ENCODE measurements around the gene KCTD12. TPM values are rescaled to one million over a fixed set of nuclear protein-coding genes. Genes with fewer than 3 reads are reported as not detected.

KCTD12 gene
- total and polyA plus RNA-seq, 9 donors, result 94.2 to 320 (median 217) TPM

DNA sequence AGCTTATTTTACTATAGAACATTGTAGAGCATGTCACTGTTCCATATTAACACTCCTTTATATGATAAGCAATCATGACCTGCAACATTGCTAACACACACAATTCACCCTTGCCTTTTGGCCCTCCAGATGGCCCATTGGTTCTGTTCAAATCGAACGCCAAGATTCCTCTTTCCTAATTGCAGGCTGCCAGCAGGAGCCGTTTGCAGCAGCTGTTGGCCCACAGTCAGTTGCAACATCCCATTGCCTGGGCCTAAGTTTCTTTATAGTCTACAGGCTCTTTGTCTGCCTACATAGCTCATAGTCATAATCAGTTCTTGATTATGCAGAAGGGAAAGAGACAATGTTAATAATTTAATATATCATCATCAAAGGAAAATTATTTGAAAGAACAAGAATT, 37.6 kb downstream of the KCTD12 start:
- Histone ChIP-seq H3K36me3 (ENCODE audit: control insufficient read depth, insufficient read depth, low read length) (no peaks in the 10 kb centered on the region), H3K4me1 (ENCODE audit: control insufficient read depth, insufficient read depth, low read length) (no peaks in the 10 kb centered on the region), H3K27ac (ENCODE audit: low read length) (no peak overlapping the region), H3K27me3 (ENCODE audit: control insufficient read depth, insufficient read depth, low read length) (no peaks in the 10 kb centered on the region), H3K9me3 (replicated peaks; ENCODE audit: control insufficient read depth, low read depth, low read length) (no peaks in the 10 kb centered on the region), H3K4me3 (ENCODE audit: low read length) (no peak overlapping the region)
- WGBS (ENCODE audit: insufficient coverage), result 25% methylated on average over 2 of the region's 3 CpGs
- peak; percentile 47 for DNase-seq

DNA sequence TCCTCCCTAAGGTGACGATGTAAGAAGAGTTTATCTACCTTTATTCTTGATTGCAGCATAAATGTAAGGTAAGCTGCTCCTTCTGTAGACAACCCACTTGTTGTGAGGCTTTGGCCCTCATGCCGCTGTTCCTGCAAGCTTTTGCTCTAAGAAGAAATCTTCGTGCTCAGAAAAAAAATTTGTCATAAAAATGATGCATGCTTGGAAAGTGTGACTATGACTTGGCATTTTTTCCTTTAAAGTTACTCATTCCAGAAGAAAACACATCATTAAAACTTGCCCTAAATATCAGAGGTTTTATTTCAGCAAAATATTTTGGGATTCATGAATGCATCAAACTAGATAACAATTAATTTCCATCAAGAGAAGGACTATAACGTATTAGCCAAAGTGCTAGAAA, 39.8 kb downstream of the KCTD12 start:
- no peak overlapping the region for H3K27ac ChIP-seq (ENCODE audit: low read length)
- H3K4me1 ChIP-seq (ENCODE audit: control insufficient read depth, insufficient read depth, low read length), result no peaks in the 10 kb centered on the region
- no peaks in the 10 kb centered on the region for H3K27me3 ChIP-seq (ENCODE audit: control insufficient read depth, insufficient read depth, low read length)
- H3K4me3 ChIP-seq (ENCODE audit: low read length), result no peak overlapping the region
- no peaks in the 10 kb centered on the region for H3K9me3 ChIP-seq (replicated peaks; ENCODE audit: control insufficient read depth, low read depth, low read length)
- H3K36me3 ChIP-seq (ENCODE audit: control insufficient read depth, insufficient read depth, low read length), result no peaks in the 10 kb centered on the region
- WGBS (ENCODE audit: insufficient coverage), result no CpG with 5 or more reads among the region's 4 CpGs
- no peak for DNase-seq

DNA sequence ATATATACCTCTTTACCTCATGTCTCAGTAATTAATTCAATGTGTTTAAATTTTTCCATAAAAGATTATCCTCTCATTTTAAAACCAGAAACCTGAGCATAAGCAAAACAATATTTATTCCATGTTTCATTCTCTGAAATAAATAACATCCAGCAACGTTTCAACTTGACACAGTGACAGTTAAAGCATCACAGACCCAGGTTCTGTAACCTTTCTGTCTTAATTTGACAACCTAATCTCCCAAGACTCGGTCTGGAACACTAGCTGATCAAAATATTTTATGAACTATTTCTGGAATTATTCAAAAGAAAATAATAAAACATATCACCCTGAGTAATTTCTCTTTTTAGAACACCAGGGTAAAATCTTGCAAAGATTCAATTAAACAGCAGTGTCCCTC, 40.3 kb downstream of the KCTD12 start:
- no peak overlapping the region for H3K4me3 ChIP-seq (ENCODE audit: low read length)
- no CpG with 5 or more reads among the region's 2 CpGs for WGBS (ENCODE audit: insufficient coverage)
- no peak for DNase-seq

DNA sequence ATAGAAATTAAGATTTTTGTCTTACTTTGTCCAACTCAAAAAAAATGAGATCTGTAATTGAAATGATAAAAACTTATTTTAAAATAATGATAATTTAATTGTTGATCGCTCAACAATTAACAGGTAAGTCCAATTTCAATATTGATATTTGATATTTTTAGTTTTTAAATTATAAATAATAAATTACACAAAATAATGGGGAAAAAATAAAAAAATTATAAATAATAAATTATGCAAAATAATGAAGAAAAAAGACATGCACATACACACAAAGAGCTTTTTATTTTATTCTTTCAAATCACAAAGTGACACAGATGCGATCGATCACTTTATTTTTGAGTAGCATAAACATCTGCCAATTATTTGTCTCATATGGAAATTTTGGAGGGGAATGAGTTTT, 40.8 kb downstream of the KCTD12 start:
- no peaks in the 10 kb centered on the region for H3K36me3 ChIP-seq (ENCODE audit: control insufficient read depth, insufficient read depth, low read length)
- H3K27me3 ChIP-seq (ENCODE audit: control insufficient read depth, insufficient read depth, low read length), result no peaks in the 10 kb centered on the region
- DNase-seq, result no peak
- H3K9me3 ChIP-seq (replicated peaks; ENCODE audit: control insufficient read depth, low read depth, low read length), result no peaks in the 10 kb centered on the region
- WGBS (ENCODE audit: insufficient coverage), result no CpG with 5 or more reads among the region's 3 CpGs
- H3K4me1 ChIP-seq (ENCODE audit: control insufficient read depth, insufficient read depth, low read length), result no peaks in the 10 kb centered on the region
- no peak overlapping the region for H3K27ac ChIP-seq (ENCODE audit: low read length)
- H3K4me3 ChIP-seq (ENCODE audit: low read length), result no peak overlapping the region

More for the DNA sequence above, 40.3 kb downstream of the KCTD12 start:
- no peak overlapping the region for H3K27ac ChIP-seq (ENCODE audit: low read length)
- H3K9me3 ChIP-seq (replicated peaks; ENCODE audit: control insufficient read depth, low read depth, low read length), result no peaks in the 10 kb centered on the region
- H3K27me3 ChIP-seq (ENCODE audit: control insufficient read depth, insufficient read depth, low read length), result no peaks in the 10 kb centered on the region
- no peaks in the 10 kb centered on the region for H3K4me1 ChIP-seq (ENCODE audit: control insufficient read depth, insufficient read depth, low read length)
- no peaks in the 10 kb centered on the region for H3K36me3 ChIP-seq (ENCODE audit: control insufficient read depth, insufficient read depth, low read length)

DNA sequence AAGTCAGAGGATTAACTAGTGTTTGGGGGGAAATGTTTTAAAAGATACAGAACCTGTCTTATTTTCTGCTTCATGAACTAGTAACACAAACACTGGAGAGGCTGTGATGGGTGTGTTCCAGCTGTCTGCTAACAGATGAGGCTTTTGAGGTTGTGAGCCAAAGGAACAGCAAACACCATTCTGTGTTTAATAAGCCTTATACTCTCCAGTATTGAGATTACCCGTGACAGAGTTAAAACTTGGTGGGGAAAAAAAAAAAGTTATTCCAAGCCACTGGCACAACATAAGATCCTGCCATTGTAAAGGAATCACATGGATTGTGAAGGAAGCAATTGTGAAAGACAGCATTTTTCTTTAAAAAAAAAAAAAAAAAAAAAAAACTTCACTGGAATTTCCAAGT, 48.4 kb downstream of the KCTD12 start:
- no peak overlapping the region for H3K4me3 ChIP-seq (ENCODE audit: low read length)
- DNase-seq, result peak; percentile 91
- H3K27me3 ChIP-seq (ENCODE audit: control insufficient read depth, insufficient read depth, low read length), result no peaks in the 10 kb centered on the region
- WGBS (ENCODE audit: insufficient coverage), result no CpG with 5 or more reads among the region's 1 CpG
- H3K9me3 ChIP-seq (replicated peaks; ENCODE audit: control insufficient read depth, low read depth, low read length), result no peaks in the 10 kb centered on the region
- H3K4me1 ChIP-seq (ENCODE audit: control insufficient read depth, insufficient read depth, low read length), result peaks cover 5% of the 10 kb centered on the region
- H3K36me3 ChIP-seq (ENCODE audit: control insufficient read depth, insufficient read depth, low read length), result no peaks in the 10 kb centered on the region
- no peak overlapping the region for H3K27ac ChIP-seq (ENCODE audit: low read length)

DNA sequence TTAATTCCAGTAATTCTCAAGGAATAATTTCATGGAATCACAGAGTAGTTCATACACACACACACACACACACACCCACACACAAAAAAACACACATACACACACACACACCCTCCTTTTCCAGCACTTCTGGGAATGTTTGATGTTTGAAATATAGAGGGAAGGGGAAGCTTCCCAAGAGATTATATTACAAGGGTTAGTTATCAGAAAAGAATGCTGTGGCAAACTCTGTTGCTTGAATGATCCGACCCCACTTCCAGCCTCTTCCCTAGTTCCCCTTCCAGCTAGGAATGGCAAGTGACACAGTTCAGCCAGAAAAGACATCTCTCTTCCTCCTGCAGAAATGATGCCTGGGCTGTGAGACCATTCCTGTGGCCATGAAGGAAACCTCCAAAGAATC, 49.9 kb downstream of the KCTD12 start:
- Histone ChIP-seq H3K27ac (ENCODE audit: low read length) (no peak overlapping the region), H3K4me1 (ENCODE audit: control insufficient read depth, insufficient read depth, low read length) (peaks cover 5% of the 10 kb centered on the region), H3K9me3 (replicated peaks; ENCODE audit: control insufficient read depth, low read depth, low read length) (no peaks in the 10 kb centered on the region), H3K4me3 (ENCODE audit: low read length) (no peak overlapping the region), H3K27me3 (ENCODE audit: control insufficient read depth, insufficient read depth, low read length) (no peaks in the 10 kb centered on the region), H3K36me3 (ENCODE audit: control insufficient read depth, insufficient read depth, low read length) (no peaks in the 10 kb centered on the region)
- WGBS (ENCODE audit: insufficient coverage), result no CpG with 5 or more reads among the region's 1 CpG
- DNase-seq, result no peak

DNA sequence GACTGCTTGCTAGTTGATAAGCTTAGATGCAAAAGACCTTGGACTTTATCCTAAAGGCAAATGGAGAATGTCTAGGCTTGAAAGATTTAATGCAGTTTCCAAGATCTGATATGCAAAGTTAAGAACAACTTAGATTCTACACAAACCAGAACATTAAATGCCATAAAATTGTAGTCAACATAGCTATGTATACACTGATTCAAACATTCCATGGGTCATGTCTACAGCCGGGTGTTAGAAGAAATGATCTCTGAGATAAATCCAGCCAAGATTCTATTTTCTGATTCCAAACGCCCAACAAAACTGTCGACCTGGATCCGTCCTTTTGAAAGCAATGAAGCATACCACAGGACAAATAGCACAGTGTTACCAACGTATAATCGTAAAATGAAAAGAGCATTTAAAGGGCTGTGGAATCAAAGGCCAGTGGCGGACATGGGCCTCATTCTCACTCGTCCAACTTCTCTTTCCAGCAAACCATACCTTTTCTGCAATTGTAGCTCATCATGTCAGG, 52.7 kb downstream of the KCTD12 start:
- no peak overlapping the region for H3K27ac ChIP-seq (ENCODE audit: low read length)
- H3K4me1 ChIP-seq (ENCODE audit: control insufficient read depth, insufficient read depth, low read length), result peaks cover 17% of the 10 kb centered on the region
- H3K9me3 ChIP-seq (replicated peaks; ENCODE audit: control insufficient read depth, low read depth, low read length), result no peaks in the 10 kb centered on the region
- no peaks in the 10 kb centered on the region for H3K36me3 ChIP-seq (ENCODE audit: control insufficient read depth, insufficient read depth, low read length)
- no peak for DNase-seq
- H3K27me3 ChIP-seq (ENCODE audit: control insufficient read depth, insufficient read depth, low read length), result no peaks in the 10 kb centered on the region
- 75% methylated on average over 4 of the region's 8 CpGs for WGBS (ENCODE audit: insufficient coverage)
- no peak overlapping the region for H3K4me3 ChIP-seq (ENCODE audit: low read length)

DNA sequence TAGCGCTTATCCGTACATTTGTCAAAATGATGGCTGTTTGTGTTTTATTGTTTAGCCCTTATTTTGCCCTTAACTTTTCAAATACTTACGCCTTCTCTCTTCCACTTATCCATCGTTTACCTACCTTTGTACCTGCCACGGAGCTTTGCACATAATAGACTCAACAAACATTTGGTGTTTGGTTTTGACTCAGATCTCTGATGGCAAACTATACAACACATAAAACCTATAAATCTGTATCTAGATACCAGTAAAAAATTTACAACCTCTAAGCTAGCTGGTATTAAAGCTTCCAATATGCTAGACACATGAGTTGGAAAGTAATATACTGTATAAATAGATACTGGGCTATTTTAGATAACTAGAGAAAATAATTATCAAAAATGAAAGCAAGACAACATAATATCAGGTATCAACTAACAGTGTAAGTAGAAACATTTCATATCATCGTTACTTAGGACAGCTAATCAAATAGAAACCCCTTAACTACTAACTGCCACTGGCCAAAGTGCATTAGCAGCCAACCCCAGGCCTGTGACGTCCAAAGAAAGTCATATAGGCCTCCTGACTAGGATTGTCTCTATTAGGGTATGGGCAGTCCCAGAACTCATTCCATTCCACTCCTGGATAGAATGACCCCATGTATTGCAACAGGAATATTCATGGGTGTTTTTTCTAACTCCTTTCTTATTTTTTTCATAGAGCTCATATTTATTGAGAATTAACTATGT, 53.8 kb downstream of the KCTD12 start:
- H3K36me3 ChIP-seq (ENCODE audit: control insufficient read depth, insufficient read depth, low read length), result no peaks in the 10 kb centered on the region
- H3K4me1 ChIP-seq (ENCODE audit: control insufficient read depth, insufficient read depth, low read length), result peaks cover 17% of the 10 kb centered on the region
- H3K9me3 ChIP-seq (replicated peaks; ENCODE audit: control insufficient read depth, low read depth, low read length), result no peaks in the 10 kb centered on the region
- H3K4me3 ChIP-seq (ENCODE audit: low read length), result no peak overlapping the region
- 60% methylated on average over 1 of the region's 7 CpGs for WGBS (ENCODE audit: insufficient coverage)
- no peak for DNase-seq
- H3K27me3 ChIP-seq (ENCODE audit: control insufficient read depth, insufficient read depth, low read length), result no peaks in the 10 kb centered on the region
- no peak overlapping the region for H3K27ac ChIP-seq (ENCODE audit: low read length)

DNA sequence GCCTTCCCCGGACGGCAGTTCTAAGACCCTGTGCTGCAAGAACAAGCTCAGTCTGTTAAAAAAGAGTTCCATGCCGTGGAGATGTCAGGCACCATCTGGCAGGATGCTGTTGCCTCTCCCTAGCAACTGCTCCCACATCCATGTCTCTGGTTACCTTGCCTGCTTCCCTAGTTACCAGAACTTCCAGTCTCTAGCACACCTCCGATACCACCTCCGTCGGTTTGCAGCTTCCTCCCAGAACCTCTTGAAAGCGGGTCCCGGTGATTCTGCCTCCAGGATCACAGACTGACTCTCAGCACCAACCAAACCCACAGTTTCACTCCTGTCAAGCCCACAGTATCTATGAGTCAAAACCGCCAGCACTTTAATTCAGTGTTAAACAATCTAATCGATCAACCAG, 55.4 kb downstream of the KCTD12 start:
- Histone ChIP-seq H3K27me3 (ENCODE audit: control insufficient read depth, insufficient read depth, low read length) (no peaks in the 10 kb centered on the region), H3K9me3 (replicated peaks; ENCODE audit: control insufficient read depth, low read depth, low read length) (no peaks in the 10 kb centered on the region), H3K4me1 (ENCODE audit: control insufficient read depth, insufficient read depth, low read length) (peaks cover 20% of the 10 kb centered on the region), H3K36me3 (ENCODE audit: control insufficient read depth, insufficient read depth, low read length) (no peaks in the 10 kb centered on the region), H3K4me3 (ENCODE audit: low read length) (no peak overlapping the region), H3K27ac (ENCODE audit: low read length) (no peak overlapping the region)
- no peak for DNase-seq
- WGBS (ENCODE audit: insufficient coverage), result 89% methylated on average over 9 of the region's 10 CpGs

All from muscle of leg (tissue), 11 donors.